ENCODE measurements around the gene RIOK1.
"Not testable (repeated sequence)": the region's sequence is repeated elsewhere in the genome, so short reads cannot be mapped to it uniquely, and the experiment has no call there.

RIOK1 gene

DNA sequence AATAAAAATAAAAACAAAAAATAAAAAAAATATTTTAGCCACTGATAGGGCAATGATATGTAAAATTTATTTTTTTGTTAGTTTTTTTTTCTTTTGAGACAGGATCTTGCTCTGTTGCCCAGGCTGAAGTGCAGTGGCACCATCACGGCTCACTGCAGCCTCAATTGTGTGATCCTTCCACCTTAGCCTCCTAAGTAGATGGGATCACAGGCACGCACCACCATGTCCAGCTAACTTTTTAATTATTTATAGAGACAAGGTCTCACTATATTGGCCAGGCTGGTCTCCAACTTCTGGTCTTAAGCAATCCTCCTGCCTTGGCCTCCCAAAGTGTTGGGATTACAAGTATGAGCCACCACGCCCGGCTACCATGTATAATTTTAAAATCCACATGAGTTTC lies 59.4 kb downstream of the RIOK1 start:
- TF ChIP-seq, protein P1, sequence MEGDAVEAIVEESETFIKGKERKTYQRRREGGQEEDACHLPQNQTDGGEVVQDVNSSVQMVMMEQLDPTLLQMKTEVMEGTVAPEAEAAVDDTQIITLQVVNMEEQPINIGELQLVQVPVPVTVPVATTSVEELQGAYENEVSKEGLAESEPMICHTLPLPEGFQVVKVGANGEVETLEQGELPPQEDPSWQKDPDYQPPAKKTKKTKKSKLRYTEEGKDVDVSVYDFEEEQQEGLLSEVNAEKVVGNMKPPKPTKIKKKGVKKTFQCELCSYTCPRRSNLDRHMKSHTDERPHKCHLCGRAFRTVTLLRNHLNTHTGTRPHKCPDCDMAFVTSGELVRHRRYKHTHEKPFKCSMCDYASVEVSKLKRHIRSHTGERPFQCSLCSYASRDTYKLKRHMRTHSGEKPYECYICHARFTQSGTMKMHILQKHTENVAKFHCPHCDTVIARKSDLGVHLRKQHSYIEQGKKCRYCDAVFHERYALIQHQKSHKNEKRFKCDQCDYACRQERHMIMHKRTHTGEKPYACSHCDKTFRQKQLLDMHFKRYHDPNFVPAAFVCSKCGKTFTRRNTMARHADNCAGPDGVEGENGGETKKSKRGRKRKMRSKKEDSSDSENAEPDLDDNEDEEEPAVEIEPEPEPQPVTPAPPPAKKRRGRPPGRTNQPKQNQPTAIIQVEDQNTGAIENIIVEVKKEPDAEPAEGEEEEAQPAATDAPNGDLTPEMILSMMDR (IDR thresholded peaks at IDR 0.05) = no peak
- DNase-seq (ENCODE audit: low spot score) = no peak
- Histone ChIP-seq H3K27ac (no peak overlapping the region), H3K4me3 (no peak overlapping the region)

DNA sequence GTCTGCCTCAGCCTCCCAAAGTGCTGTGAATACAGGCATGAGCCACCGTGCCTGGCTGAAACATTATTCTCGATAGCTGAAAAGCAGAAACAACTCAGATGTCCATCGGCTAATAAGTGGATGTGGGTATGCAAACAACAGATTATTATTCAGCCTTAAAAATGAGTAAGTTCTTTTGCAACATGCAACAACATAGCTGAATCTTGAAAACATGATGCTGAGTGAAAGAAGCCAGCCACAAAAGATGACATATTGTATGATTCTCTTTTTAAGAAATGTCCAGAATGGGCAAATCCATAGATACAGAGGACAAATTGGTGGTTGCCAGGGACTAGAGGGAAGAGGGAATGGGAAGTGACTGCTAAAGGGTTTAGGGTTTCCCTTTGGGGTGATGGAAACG lies 61.7 kb downstream of the RIOK1 start:
- DNase-seq (ENCODE audit: low spot score) = no peak
- Histone ChIP-seq H3K27ac (no peak overlapping the region), H3K4me3 (no peak overlapping the region)
- TF ChIP-seq, protein P1 (IDR thresholded peaks at IDR 0.05) = no peak

DNA sequence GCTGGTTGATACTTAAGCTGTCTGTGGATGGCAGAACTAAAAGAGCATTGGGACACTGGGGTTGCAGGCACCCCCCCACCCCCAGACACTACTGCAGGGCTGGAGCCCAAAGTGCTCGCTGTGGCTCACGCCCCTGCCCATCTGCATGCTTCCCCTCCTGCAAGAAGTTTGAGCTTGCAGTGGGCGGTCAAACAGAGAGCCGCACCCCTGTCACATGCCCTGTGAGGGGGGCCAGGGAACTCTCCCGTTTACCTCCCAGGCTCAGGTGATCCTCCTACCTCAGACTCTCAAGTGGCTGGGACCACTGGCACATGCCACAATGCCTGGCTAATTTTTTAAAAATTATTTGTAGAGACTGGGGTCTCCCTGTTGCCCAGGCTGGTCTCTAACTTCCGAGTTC lies 63.3 kb downstream of the RIOK1 start:
- TF ChIP-seq, protein P1 (IDR thresholded peaks at IDR 0.05) = no peak
- Histone ChIP-seq H3K4me3 (no peak overlapping the region), H3K27ac (no peak overlapping the region)
- DNase-seq (ENCODE audit: low spot score) = no peak

DNA sequence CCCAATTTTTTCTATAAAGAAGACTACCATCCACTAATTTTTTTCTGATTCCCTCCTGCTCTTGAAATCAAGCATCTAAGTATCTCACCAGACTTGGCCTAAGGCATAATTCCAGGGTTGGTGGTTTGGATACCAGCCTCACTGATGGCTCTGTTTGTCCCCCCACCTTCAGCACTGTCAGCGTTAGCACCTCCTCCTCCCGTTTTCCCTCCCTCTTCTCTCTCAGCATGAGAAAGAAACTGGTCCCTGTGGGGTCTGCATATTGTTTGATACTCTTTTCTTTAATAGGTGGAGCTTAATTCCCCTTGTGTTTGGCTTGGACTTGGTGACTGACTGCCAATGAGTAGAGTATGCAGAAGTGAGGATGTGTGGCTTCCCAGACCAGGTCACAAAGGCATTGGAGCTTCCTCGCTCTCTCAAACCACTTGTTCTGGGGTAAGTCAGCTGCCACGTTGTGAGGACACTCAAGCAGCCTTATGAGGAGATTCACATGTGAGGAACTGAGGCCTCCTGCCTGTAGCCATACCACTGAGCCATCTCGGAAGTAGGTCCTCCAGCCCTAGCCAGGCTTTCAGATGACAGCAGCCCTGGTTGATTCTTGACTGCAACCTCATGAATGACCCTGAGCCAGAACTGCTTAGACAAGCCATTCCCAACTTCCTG lies 65.2 kb downstream of the RIOK1 start:
- TF ChIP-seq, protein P1 (IDR thresholded peaks at IDR 0.05) = no peak
- no peak overlapping the region for H3K4me3 ChIP-seq
- no peak overlapping the region for H3K27ac ChIP-seq
- DNase-seq (ENCODE audit: low spot score) = no peak

DNA sequence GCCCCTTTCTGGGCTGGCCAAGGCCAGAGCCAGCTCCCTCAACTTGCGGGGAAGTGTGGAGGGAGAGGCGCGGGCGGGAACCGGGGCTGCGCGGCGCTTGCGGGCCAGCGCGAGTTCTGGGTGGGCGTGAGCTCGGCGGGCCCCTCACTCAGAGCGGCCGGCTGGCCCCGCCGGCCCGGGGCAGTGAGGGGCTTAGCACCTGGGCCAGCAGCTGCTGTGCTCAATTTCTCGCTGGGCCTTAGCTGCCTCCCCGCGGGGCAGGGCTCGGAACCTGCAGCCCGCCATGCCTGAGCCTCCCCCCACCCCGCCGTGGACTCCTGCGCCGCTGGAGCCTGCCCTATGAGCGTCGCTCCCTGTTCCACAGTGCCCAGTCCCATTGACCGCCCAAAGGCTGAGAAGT lies 66.7 kb downstream of the RIOK1 start:
- not testable (repeated sequence) for H3K27ac ChIP-seq; H3K4me3 ChIP-seq; DNase-seq (ENCODE audit: low spot score)

DNA sequence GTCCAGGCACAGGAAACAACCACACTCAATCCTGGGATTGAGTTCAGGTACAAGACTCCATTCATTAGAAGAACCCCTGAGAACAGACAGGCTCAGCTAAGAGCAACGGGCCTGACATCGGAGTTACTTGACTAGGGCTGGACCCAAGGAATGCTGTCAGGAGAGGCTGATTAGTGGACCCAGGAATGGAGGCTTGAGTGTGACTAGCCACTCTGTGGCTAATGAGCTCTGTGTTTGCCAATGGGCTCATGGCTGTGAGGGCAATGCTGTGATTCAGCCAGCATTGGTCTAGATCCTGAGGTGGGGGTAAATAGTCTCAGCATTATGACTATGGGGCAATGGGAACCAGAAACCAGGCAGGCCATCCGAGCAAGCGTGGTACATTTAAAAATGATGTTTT lies 71.8 kb downstream of the RIOK1 start:
- no peak overlapping the region for H3K4me3 ChIP-seq
- H3K27ac ChIP-seq = no peak overlapping the region
- no peak for DNase-seq (ENCODE audit: low spot score)
- TF ChIP-seq, protein P1 (IDR thresholded peaks at IDR 0.05) = no peak

DNA sequence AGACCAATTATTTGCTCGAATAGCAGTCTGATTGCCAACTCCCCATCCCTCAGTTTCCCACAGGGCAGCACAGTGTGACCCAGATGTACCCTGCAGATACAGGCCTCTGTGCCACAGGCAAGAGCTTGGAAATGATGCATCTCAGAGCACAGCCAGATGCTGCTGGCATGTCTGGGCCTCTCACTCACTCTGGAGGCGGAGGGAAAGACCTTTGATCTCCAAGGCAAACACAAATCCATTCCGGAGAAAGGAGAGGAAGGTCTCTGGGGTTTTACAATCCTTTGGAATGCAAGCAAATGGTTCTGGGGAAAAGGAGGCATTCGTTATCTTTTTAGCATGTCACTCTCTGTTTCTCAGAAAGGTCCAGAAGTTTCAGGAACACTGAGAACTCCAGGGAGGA lies 74.2 kb downstream of the RIOK1 start:
- no peak for DNase-seq (ENCODE audit: low spot score)
- no peak overlapping the region for H3K4me3 ChIP-seq
- TF ChIP-seq, protein P1 (IDR thresholded peaks at IDR 0.05) = no peak
- H3K27ac ChIP-seq = no peak overlapping the region
